Activated T-helper 9 cell treated with anti-CD3 and anti-CD28 coated beads, Interleukin-2, amount 50 U/mL, for 16 hours (primary cell): ENCODE measurements around the gene ZNF135.

ENCODE experiments used
- DNase-seq: peaks from one replicate; pipeline ENCODE4 v3.0.0-alpha.2; 2020; ENCODE audit warnings: low read depth

Gene ZNF135

DNA sequence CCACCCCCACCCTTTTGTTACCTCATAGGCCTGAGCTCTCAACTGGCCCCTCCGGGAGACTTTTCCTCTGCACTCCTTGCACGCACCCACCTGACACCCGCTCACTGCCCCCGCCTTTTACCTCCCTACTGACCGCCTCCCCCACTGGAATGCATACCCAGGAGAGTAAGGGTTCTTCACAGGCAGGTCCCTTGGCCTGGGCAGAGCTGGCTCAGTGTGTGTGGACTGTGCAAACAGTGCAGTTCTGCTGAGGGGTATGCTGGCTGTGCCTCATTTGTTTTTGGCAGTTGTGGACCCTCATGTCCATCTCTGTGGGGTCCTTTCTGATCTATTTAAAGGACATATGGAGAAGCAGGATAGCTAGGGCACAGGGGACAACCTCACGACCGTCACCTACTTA is 34.0 kb downstream of the ZNF135 start:
- no peak for DNase-seq

DNA sequence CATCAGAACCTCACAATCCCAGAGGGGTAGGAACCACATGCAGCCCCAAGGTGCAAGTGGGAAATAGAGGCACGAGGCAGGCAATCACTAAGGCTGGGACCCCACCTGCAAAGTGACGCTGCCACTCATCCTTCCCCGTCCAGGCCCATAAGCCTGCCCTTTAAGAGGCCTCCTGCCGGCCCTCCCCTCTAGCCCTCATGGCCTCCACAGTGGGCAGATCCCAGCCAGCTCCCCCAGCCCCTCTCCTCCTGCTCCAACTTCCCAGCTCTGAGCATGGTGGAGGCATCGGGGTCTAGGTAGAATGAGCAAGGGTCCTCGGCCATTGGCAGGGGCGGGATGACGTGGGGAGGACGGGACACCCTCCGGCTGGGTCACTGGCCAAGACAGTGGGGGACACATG is 36.2 kb downstream of the ZNF135 start:
- DNase-seq: no peak

DNA sequence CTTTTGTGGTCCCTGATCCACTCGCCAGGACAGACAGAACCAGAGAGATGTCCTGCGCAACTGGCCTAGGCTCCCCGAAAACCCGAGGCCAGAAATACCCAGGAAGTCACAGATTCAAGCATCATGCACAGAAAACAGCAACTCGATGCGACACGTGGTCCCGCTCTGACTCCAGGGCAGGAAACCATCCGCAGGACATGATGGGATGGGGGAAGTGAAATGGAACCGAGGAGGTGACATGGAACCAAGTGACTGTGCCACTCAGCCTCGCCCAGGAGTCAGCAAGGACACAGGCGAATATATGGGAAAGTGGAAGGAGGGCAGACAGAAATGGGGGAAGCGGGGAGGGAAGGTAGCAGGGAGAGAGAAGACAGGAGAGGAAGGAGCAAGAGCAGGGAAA is 37.8 kb downstream of the ZNF135 start:
- DNase-seq: no peak

DNA sequence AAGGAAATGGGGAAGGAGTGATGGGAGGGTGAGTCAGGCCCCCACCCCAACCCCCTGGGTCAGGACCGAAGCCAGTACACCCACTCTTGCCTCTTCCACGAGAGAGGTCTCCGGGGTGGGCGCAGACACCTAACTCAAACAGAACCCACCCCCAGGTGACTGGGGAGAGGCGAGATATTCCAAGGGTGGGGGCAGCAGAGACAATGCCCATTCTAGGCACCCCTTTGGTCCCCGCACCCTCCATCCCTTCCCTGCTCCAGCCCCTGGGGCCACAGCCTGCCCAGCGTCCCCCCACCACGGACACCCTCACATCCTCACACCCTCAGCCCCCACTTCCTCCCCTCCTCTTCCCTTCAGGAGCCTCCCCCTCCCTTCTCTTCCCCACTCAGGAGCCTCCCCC is 38.3 kb downstream of the ZNF135 start:
- DNase-seq: no peak

DNA sequence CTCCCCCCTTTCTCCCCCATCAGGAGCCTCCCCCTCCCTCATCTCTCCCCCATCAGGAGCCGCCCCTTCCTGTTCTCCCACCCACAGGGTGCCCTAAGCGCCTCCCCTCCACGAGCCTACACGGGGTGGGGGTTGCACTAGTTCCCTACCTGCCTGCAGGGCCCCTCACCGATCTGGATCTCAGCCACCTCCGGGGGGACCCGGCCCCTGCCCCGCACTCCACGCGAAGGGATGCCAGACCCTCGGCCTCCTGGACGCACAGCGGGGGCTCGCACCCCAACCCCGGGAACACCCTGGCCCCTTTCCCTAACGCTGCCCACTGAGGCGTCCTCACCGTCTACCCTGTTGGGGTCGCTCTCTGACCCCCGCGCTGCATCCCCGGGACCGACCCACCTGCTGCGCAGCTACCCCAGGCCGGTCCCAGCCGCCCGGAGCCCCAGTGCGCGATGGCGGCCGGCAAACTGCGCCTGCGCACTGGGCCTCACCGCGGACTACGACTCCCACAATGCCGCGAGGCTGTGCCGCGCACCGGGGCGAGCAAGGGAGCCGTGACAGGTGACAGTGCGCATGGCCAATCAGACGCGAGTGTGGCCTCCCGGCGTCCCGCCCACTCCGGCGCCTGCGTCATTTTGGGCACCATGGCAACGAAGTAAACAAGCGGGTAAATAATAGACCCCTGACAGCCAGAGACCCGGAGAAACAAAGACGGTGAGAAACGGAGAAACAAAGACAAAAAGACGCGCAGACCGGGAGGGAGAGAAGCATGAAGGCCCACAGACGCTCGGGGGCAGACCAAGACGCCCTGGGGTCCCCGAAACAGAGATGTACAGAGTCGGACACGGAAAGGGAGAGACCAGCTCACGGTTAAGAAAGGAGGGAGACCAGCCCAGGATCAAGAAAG is 38.9 kb downstream of the ZNF135 start, which contains the start of gene ZSCAN18:
Gene ZSCAN18, minus strand, starts transcription at position 451 of the 901 bp plus-strand sequence. CDS start 7,964 bp downstream, outside the sequence.
- peak; percentile 91 for DNase-seq

DNA sequence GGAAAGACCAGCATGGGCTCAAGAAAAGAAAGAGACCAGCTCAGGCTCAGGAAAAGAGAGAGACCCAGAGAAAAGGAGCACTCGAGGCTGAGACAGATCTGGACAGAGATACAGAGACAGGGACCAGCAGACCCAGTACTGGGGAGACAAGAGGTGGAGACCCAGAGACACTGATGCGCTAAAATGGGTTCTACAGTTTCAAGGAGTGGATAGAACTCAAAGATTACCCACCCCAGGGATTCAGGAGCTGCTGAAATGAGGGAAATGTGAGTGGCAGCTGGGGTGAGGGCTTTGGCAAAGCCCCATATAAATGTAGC is 39.6 kb downstream of the ZNF135 start:
- DNase-seq: no peak

DNA sequence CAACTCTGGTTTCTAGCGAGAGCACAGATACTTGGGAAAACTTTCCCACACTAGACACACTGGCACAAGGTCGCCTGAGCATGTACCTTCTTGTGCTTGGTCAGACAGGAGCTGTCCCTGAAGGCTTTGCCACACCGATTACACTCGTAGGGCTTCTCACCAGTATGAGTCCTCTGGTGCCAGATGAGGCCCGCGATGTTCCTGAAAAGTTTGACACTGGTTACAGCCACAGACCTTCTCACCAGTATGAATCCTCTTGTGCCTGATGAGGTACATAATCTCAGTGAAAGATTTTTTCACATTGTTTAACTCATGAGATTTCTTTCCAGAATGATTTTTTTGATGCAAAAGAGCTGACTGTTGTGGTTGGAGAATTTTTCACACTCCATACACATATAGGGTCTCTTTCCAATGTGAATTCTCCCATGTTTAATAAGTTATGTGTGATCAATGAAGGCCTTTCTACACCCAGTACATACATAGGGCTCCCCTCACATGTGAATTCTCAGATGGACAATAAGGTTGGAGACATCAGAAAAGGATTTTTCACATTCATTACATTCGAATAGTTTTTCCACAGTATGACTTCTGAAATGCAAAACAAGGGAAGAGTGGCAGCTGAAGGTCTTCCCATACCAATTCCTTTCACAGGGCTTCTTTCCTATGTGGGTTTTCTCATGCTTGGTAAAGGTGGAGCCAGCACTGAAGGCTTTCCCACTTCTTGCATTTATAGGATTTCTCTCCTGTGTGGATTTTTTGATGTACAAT is 48.9 kb downstream of the ZNF135 start:
- no peak for DNase-seq

DNA sequence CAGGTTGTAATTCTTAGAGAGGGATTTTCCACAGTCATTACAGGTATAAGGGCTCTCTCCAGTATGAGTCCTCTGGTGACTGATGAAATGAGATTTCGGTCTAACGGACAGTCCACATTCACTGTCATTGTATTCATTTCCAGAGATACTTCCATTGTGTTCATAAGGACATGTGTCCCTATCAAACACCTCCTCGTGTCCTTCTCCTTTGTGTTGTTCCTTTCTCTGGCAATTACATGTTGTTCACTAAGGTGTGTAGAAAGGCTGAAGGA is 49.4 kb downstream of the ZNF135 start:
- no peak for DNase-seq

DNA sequence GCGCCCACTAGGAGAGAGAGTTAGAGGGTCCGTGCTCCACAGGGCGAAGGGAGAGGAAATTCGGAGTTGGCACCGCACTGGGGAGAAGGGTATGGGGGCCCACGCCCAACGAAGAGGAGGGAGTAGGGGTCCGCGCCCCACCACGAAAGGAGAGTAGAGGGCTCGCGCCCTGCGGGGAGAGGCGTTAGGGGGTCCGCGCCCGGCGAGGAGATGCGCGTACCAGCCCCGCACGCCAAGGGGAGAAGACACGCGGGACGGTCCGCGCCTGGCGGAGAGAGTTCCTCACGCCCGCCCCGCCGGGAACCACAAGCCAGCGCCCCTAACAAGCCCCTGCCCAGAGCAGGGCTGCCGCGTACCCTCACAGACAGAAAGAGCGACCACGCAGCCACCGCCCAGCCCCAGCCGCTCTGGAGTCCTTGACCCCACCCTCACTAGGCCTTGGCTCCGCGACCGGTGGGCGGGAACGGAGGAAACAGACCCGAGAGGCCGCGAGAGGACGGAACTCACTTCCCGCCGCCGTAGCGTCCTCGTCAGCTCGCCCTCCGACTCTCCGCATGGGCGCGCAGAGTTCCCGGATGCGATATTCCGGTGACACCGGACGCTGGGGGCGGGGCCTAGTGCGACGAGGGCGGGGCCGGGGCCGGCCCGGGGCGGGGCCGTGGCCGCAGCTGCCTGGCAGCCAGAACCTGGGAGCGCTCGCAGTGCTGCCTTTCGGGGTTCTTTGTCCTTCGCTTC is 58.9 kb downstream of the ZNF135 start:
- DNase-seq: no peak

DNA sequence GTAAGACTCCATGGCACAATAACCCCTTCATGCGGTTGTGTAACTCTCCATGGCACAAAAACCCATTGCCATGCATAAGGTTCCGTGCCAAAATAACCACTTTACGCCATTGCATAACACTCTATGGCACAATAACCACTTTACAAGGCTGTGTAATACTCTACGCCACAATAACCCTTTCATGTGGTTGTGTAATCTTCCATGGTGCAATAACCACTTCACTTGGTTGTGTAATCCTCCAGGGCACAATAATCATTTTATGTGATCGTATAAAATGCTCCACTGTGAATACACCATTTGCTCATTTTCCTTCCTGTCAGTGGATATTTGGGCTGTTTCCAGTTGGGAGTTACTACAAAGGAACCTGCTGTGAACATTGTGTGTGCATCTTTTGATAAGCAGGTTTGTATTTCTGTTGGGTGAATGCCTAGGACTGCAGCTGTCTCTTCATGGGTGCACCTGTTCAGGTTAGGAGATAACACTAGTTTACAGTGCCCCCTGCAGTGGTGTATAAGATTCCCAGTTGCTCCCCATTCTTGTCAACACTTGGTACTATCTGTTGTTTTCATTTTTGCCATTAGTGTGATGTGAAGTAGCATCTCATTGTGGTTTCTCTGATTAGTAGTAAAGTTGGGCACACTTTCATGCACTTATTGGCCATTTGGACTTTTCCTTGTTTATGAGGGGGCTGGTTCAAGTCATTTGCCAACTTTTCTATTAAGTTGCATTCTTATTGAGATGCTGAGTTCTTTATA is 60.1 kb downstream of the ZNF135 start:
- DNase-seq: no peak
